ENCODE results near the gene GRIFIN.

- TF ChIP-seq CTCF (IDR thresholded peaks at IDR 0.05) = no peak
- no peak for TF ChIP-seq POLR2A (IDR thresholded peaks at IDR 0.05)
These were observed 24.1 kb downstream of the GRIFIN start for GRCh38 chr7:2452074-2452507.

Measured in testis (tissue), 2 donors.